Tibial nerve (tissue), 4 donors: ENCODE data around the gene LAGE3. TPM values are rescaled to one million over a fixed set of nuclear protein-coding genes. Genes with fewer than 3 reads are reported as not detected.

Source experiments
- DNase-seq, 2 donors: peaks; one replicate each; pipeline ENCODE4 v3.0.0-alpha.2; 2019; ENCODE audit warnings: low spot score in 2 of 2
- H3K27ac ChIP-seq, 4 donors: fragments of 200-600 bp; sonication (generic) in 3 of 4; one replicate each; pipeline ENCODE4 v1.5.1; 2017 to 2019; ENCODE audit warnings: mild to moderate bottlenecking in 1 of 4
- H3K27me3 ChIP-seq, 2 donors: fragments of 200-600 bp; sonication (generic) in 1 of 2; one replicate each; pipeline versions ENCODE4 v1.5.1 to v1.6.0; 2017 to 2019
- H3K36me3 ChIP-seq, 3 donors: fragments of 200-600 bp; sonication (generic); one replicate each; pipeline ENCODE4 v1.5.1; 2018 to 2019
- H3K4me1 ChIP-seq, 4 donors: fragments of 200-600 bp; sonication (generic) in 3 of 4; one replicate each; pipeline ENCODE4 v1.5.1; 2017 to 2019
- H3K4me3 ChIP-seq, 4 donors: fragments of 200-600 bp; sonication (generic) in 3 of 4; one replicate each; pipeline ENCODE4 v1.5.1; 2017 to 2019; ENCODE audit warnings: mild to moderate bottlenecking in 1 of 4, moderate library complexity in 1 of 4
- H3K9me3 ChIP-seq, 4 donors: fragments of 200-600 bp; sonication (generic) in 3 of 4; one replicate each; pipeline ENCODE4 v1.5.1; 2017 to 2019
- CTCF ChIP-seq, 5 experiments: fragments of 200-600 bp in 3 of 5; fragments of 450-650 bp in 2 of 5; sonication (generic) in 3 of 5; IDR thresholded peaks; one replicate each; pipeline ENCODE4 v1.5.1; 2016 to 2019; ENCODE audit warnings: antibody characterized with exemption in 5 of 5, mild to moderate bottlenecking in 3 of 5, moderate library complexity in 2 of 5
- EP300 ChIP-seq, 2 donors: sonication (generic); formaldehyde crosslinking; IDR thresholded peaks; one replicate each; pipeline ENCODE4 v1.6.1; 2017; ENCODE audit warnings: antibody characterized with exemption in 2 of 2, mild to moderate bottlenecking in 1 of 2
- POLR2A ChIP-seq, 2 donors: fragments of 450-650 bp; IDR thresholded peaks; one replicate each; pipeline ENCODE4 v1.6.1; 2017; ENCODE audit warnings: antibody characterized with exemption in 2 of 2, mild to moderate bottlenecking in 2 of 2, moderate library complexity in 2 of 2
- WGBS, 2 donors: methylation state at CpG; one replicate each; pipeline ENCODE4 v1.1.5; 2018; 5-methylcytosine and 5-hydroxymethylcytosine counted together
- total RNA-seq, 4 donors: library from RNA; depleted of rRNA; stranded (reverse); fragments of >200 nt; gene quantifications; one replicate each; pipeline ENCODE4 v1.1.0, GENCODE V29; 2016

The LAGE3 gene
- total RNA-seq, 4 donors from 2014 or later, result 18.8 to 46.5 (median 35.0) TPM

- WGBS, 2 donors, result 72 to 77% methylated on average over 6 to 20 of the region's 21 CpGs
- no peak overlapping the region for H3K27ac ChIP-seq
- DNase-seq, result no peak
- no peaks in the 10 kb centered on the region for H3K9me3 ChIP-seq
- no peak for TF ChIP-seq CTCF (IDR thresholded peaks at IDR 0.05)
- no peak for TF ChIP-seq POLR2A (IDR thresholded peaks at IDR 0.05)
- no peak for TF ChIP-seq EP300 (IDR thresholded peaks at IDR 0.05)
- H3K36me3 ChIP-seq, result peaks cover 0 to 41% (median 0%) of the 10 kb centered on the region in 3 donors
- no peak overlapping the region for H3K4me3 ChIP-seq
- H3K27me3 ChIP-seq, result no peaks in the 10 kb centered on the region
- H3K4me1 ChIP-seq, result peaks cover 0 to 56% (median 0%) of the 10 kb centered on the region in 4 donors
Observed at GRCh38 chrX:154441984-154442707, 36.9 kb downstream of the LAGE3 start.

- Histone ChIP-seq H3K27ac (no peak overlapping the region), H3K4me3 (no peak overlapping the region), H3K36me3 (peaks cover 0 to 37% (median 0%) of the 10 kb centered on the region in 3 donors), H3K4me1 (peaks cover 0 to 56% (median 0%) of the 10 kb centered on the region in 4 donors), H3K9me3 (no peaks in the 10 kb centered on the region), H3K27me3 (no peaks in the 10 kb centered on the region)
- TF ChIP-seq POLR2A (IDR thresholded peaks at IDR 0.05), result no peak
- no peak for TF ChIP-seq CTCF (IDR thresholded peaks at IDR 0.05)
- no peak for TF ChIP-seq EP300 (IDR thresholded peaks at IDR 0.05)
- DNase-seq, result no peak
- 78 to 88% methylated on average over 7 to 11 of the region's 11 CpGs for WGBS, 2 donors
Observed at GRCh38 chrX:154441564-154441963, 37.5 kb downstream of the LAGE3 start.

- Histone ChIP-seq H3K27me3 (no peaks in the 10 kb centered on the region), H3K36me3 (peaks cover 0 to 34% (median 0%) of the 10 kb centered on the region in 3 donors), H3K9me3 (no peaks in the 10 kb centered on the region), H3K27ac (no peak overlapping the region), H3K4me1 (peaks cover 0 to 55% (median 0%) of the 10 kb centered on the region in 4 donors), H3K4me3 (no peak overlapping the region)
- DNase-seq, result no peak
- WGBS, 2 donors, result 84 to 96% methylated on average over 3 to 17 of the region's 17 CpGs
- TF ChIP-seq POLR2A (IDR thresholded peaks at IDR 0.05) (no peak), EP300 (IDR thresholded peaks at IDR 0.05) (no peak), CTCF (IDR thresholded peaks at IDR 0.05) (no peak)
Observed at GRCh38 chrX:154440623-154441357, 38.3 kb downstream of the LAGE3 start.

GRCh38 chrX:154439841-154440240, 39.2 kb downstream of the LAGE3 start:
- TF ChIP-seq EP300 (IDR thresholded peaks at IDR 0.05) (no peak), CTCF (IDR thresholded peaks at IDR 0.05) (no peak), POLR2A (IDR thresholded peaks at IDR 0.05) (no peak)
- Histone ChIP-seq H3K4me3 (no peak overlapping the region), H3K9me3 (no peaks in the 10 kb centered on the region), H3K4me1 (peaks cover 0 to 45% (median 0%) of the 10 kb centered on the region in 4 donors), H3K27me3 (no peaks in the 10 kb centered on the region), H3K36me3 (peaks cover 0 to 42% (median 0%) of the 10 kb centered on the region in 3 donors), H3K27ac (no peak overlapping the region)
- DNase-seq, result no peak
- WGBS, 2 donors, result 87 to 100% methylated on average over 1 to 18 of the region's 18 CpGs
